ENCODE data around the gene TLX3.
"Not testable (repeated sequence)": the region's sequence is repeated elsewhere in the genome, so short reads cannot be mapped to it uniquely, and the experiment has no call there.

The TLX3 gene

DNA sequence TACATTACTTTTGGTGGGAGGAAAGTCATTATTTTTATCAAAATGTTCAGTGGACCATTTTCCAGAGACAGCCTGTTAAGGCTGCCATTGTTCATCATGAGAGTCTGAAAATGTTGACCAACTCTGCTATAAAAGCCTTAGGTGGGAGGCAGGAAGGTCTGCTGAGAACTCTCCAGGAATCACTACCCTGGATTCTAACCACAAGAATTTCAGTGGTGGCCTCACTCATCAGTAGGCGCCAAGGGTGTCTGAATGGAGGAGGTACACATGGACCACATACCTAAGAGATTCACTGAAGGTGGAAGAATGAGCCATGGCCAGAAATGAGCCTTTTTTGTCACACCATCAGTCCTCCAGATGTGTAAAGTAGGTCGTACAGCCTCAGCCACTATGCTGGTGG is 21.0 kb upstream of the TLX3 start:
- Mint-ChIP-seq H3K4me3 (no peak overlapping the region), H3K27me3 (peaks cover 18 to 22% of the 10 kb centered on the region in 2 donors), H3K9me3 (no peaks in the 10 kb centered on the region), H3K4me1 (no peaks in the 10 kb centered on the region), H3K36me3 (no peaks in the 10 kb centered on the region), H3K27ac (no peak overlapping the region)
- ATAC-seq (replicated peaks) (no peak), DNase-seq (no peak)

GRCh38 chr5:171291371-171291770 is 17.7 kb upstream of the TLX3 start:
- Mint-ChIP-seq H3K9me3 (no peaks in the 10 kb centered on the region), H3K36me3 (no peaks in the 10 kb centered on the region), H3K4me1 (no peaks in the 10 kb centered on the region), H3K27ac (no peak overlapping the region), H3K4me3 (no peak overlapping the region), H3K27me3 (peaks cover 16 to 22% of the 10 kb centered on the region in 2 donors)
- ATAC-seq (replicated peaks) = no peak
- no peak for DNase-seq

GRCh38 chr5:171295299-171295698 is 13.7 kb upstream of the TLX3 start:
- ATAC-seq (replicated peaks) (no peak), DNase-seq (no peak)
- Mint-ChIP-seq H3K9me3 (no peaks in the 10 kb centered on the region), H3K27ac (no peak overlapping the region), H3K36me3 (no peaks in the 10 kb centered on the region), H3K4me1 (no peaks in the 10 kb centered on the region), H3K4me3 (no peak overlapping the region), H3K27me3 (peaks cover 11 to 19% of the 10 kb centered on the region in 2 donors)

GRCh38 chr5:171295801-171296200 is 13.2 kb upstream of the TLX3 start:
- Mint-ChIP-seq H3K4me3 (no peak overlapping the region), H3K36me3 (no peaks in the 10 kb centered on the region), H3K27me3 (peaks cover 16 to 19% of the 10 kb centered on the region in 2 donors), H3K9me3 (no peaks in the 10 kb centered on the region), H3K4me1 (no peaks in the 10 kb centered on the region), H3K27ac (no peak overlapping the region)
- ATAC-seq (replicated peaks) (no peak), DNase-seq (no peak)

- ATAC-seq (replicated peaks); DNase-seq; H3K9me3 Mint-ChIP-seq; H3K4me1 Mint-ChIP-seq; H3K4me3 Mint-ChIP-seq; H3K27ac Mint-ChIP-seq; H3K36me3 Mint-ChIP-seq: not testable (repeated sequence)
- peaks cover 20 to 27% of the 10 kb centered on the region in 2 donors for H3K27me3 Mint-ChIP-seq
These were observed 11.1 kb upstream of the TLX3 start for GRCh38 chr5:171297941-171298340.

DNA sequence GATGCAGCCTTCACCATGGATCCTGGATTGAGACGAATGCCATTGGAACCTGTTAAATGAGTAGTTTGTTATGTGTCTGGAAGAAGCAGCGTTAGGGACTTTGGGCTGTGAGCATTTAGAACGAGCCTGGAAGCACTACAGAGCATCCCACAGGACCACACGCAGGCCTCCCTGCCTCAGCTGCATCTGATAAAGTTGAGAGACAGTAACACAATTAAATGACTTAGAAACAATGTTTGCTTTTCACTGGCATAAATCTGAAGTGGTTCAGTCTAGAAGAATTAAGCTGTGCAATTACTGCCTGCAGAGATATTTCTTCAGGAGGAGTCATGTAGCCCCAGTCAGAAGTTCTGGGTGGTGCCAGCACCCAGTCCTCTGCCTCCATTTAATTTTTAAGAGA is 9.8 kb upstream of the TLX3 start:
- Mint-ChIP-seq H3K36me3 (no peaks in the 10 kb centered on the region), H3K9me3 (no peaks in the 10 kb centered on the region), H3K27ac (no peak overlapping the region), H3K27me3 (peaks cover 18 to 30% of the 10 kb centered on the region in 2 donors), H3K4me1 (no peaks in the 10 kb centered on the region), H3K4me3 (no peak overlapping the region)
- ATAC-seq (replicated peaks) (no peak), DNase-seq (no peak)

- ATAC-seq (replicated peaks) (no peak), DNase-seq (no peak)
- no peaks in the 10 kb centered on the region for H3K4me1 Mint-ChIP-seq
- no peak overlapping the region for H3K27ac Mint-ChIP-seq
- no peaks in the 10 kb centered on the region for H3K36me3 Mint-ChIP-seq
- H3K9me3 Mint-ChIP-seq = no peaks in the 10 kb centered on the region
- H3K27me3 Mint-ChIP-seq = peaks cover 24 to 36% of the 10 kb centered on the region in 2 donors
- H3K4me3 Mint-ChIP-seq = no peak overlapping the region
These were observed 9.2 kb upstream of the TLX3 start for GRCh38 chr5:171299851-171300250.

DNA sequence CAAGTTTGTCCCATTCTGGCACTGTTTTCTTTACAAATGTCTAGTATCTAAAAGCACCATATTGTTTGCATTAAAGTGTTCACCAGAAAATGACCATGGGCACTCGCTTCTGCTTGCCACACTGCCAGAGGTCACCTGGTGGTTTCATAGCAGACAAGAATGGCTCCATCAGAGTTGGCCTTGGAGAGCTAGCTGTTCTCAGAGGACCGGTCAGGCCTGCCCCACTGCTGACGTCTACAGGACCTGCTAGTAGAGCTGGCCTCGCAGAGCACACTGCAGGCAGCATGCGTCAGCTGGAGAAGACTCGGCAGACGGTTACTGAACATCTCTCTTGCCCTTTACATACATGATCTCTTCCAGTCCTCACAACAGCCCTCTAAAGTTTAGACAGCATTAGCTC is 8.7 kb upstream of the TLX3 start:
- no peaks in the 10 kb centered on the region for H3K9me3 Mint-ChIP-seq
- ATAC-seq (replicated peaks) = no peak
- H3K27ac Mint-ChIP-seq = no peak overlapping the region
- H3K27me3 Mint-ChIP-seq = peaks cover 27 to 41% of the 10 kb centered on the region in 2 donors
- no peaks in the 10 kb centered on the region for H3K4me1 Mint-ChIP-seq
- DNase-seq = no peak
- H3K36me3 Mint-ChIP-seq = no peaks in the 10 kb centered on the region
- no peak overlapping the region for H3K4me3 Mint-ChIP-seq

DNA sequence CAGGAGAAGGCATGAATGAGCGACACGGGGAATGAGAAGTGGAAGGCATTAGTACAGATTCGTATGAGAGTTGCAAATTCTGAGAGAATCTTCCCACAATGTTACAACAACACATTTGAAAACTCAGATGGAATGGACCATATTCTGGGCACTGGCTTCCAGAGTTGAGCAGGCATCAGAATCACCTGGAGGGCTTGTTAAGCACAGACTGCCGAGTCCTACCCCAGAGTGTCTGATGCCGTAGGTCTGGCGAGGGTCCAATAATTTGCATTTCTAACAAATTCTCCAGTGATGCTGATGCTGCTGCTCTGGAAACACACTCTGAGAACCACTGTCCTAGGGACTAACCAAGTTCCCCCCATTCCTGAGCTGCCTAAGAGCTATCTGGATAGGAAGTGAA is 2.9 kb upstream of the TLX3 start:
- no peak for DNase-seq
- ATAC-seq (replicated peaks) = no peak
- Mint-ChIP-seq H3K4me3 (no peak overlapping the region), H3K36me3 (peaks cover 0 to 5% of the 10 kb centered on the region in 2 donors), H3K4me1 (peaks cover 9 to 17% of the 10 kb centered on the region in 2 donors), H3K9me3 (no peaks in the 10 kb centered on the region), H3K27ac (no peak overlapping the region), H3K27me3 (peaks cover 50 to 84% of the 10 kb centered on the region in 2 donors)

DNA sequence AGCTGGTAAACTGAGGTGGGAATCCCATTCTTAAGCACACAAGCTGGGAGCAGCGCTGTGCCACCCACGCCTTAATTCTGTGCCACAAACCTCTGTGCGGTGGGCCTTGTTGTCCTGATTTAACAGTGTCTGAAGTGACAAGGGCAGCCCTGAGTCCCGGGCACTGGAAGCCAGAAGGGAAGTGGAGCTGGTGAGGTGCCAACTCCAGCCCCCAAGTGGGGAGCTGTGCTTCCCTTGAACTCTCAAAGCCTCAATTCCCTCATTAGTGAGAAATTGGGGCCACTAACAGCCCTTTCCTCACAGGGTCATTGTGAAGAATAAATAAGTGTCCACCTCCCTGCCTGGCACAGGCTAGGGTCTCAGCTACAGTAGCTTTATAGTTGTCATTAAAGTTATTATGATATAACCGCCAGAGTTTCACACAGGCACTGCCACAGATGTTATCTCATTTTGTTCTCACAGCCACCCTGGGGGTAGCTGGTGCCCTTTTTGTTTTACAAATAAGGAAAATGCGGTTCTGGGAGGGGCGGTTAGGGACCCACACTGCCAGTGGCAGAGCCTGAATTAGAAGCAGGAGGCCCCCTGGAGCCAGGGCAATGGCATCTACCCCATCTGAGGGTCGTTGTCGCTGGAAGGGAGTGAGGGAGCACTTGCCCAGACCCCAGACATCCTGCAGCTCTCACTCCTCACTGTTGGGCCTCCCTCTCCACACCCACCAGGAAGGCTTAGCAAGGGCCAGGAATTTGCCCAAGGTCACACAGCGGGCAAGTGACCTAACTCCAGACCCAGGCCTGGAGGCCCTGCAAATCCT is 2.1 kb upstream of the TLX3 start:
- Mint-ChIP-seq H3K27me3 (peaks cover 47 to 80% of the 10 kb centered on the region in 2 donors), H3K9me3 (no peaks in the 10 kb centered on the region), H3K4me1 (peaks cover 9 to 17% of the 10 kb centered on the region in 2 donors), H3K27ac (peak overlapping the region; percentile 26), H3K36me3 (peaks cover 0 to 5% of the 10 kb centered on the region in 2 donors), H3K4me3 (no peak overlapping the region)
- no peak for DNase-seq
- ATAC-seq (replicated peaks) = no peak

DNA sequence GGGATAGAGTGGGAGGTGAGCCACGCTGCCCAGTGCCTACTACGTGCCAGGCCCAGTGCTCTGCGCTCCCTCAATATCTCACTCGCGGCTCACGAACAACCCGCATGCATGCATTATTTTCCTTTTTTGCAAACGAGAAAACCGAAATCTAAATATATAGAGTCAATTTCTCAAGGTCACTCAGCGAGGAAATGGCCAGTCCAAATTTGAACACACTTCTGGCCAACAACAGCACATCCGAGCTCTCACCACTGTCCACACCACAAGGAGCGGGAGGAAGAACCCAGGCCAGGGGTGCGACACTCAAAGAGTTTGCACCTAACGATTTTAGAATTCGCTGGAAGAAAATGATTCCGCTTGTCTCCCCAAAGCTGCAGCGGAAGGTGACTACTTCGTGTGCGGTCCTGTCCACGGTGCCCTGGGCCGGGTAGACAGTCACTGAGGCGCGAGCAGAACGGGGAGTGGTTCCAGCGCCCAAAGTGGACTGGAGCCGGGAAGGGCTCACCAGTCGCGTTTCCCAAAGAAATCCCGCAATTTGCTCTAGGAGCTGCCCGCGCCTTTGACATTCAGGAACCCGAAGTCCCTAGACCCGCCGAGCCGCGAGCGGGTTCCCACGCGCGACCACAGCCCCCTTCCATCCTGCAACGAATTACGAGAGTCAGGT is 1.1 kb upstream of the TLX3 start:
- H3K27me3 Mint-ChIP-seq = peaks cover 52 to 86% of the 10 kb centered on the region in 2 donors

DNA sequence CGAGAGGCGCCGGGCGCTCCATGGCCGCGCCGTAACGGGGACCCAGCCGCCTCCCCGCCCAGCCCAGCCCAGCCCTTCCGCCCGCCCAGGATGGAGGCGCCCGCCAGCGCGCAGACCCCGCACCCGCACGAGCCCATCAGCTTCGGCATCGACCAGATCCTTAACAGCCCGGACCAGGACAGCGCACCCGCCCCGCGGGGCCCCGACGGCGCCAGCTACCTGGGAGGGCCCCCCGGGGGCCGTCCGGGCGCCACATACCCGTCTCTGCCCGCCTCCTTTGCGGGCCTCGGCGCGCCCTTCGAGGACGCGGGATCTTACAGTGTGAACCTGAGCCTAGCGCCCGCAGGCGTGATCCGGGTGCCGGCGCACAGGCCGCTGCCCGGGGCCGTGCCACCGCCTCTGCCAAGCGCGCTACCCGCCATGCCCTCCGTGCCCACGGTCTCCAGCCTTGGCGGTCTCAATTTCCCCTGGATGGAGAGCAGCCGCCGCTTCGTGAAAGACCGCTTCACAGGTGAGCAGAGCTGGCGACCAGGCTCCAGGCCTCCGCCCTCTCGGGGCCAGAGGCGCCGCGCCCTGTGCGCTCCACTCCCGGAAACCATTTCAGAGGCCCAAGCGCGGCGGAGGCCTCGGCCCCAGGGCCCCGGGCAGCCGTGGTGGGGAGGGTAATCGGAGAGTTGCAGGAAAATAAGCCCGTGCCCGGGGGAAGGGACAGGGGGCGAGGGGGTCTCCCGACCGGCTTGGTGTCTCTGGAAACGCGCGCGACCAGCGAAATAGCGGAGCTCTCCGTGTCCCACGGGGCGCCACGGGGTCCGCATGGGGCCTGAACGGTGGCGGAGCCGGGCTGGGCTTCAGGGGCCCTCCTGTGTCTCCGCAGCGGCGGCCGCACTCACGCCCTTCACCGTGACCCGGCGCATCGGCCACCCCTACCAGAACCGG is 496 bp downstream of the TLX3 start:
- Mint-ChIP-seq H3K9me3 (no peaks in the 10 kb centered on the region), H3K27ac (peak overlapping the region; percentile 94), H3K27me3 (peaks cover 56 to 84% of the 10 kb centered on the region in 2 donors), H3K4me1 (peaks cover 21 to 37% of the 10 kb centered on the region in 2 donors), H3K4me3 (peak overlapping the region; percentile 44 to 55), H3K36me3 (peaks cover 4 to 13% of the 10 kb centered on the region in 2 donors)
- ATAC-seq (replicated peaks) (no peak), DNase-seq (no peak)

More for the DNA sequence above, 1.1 kb upstream of the TLX3 start:
- H3K36me3 Mint-ChIP-seq = peaks cover 2 to 7% of the 10 kb centered on the region in 2 donors
- no peaks in the 10 kb centered on the region for H3K9me3 Mint-ChIP-seq
- DNase-seq (no peak), ATAC-seq (replicated peaks) (no peak)
- H3K27ac Mint-ChIP-seq = peak overlapping the region; percentile 65
- H3K4me3 Mint-ChIP-seq = no peak overlapping the region
- H3K4me1 Mint-ChIP-seq = peaks cover 14 to 24% of the 10 kb centered on the region in 2 donors

DNA sequence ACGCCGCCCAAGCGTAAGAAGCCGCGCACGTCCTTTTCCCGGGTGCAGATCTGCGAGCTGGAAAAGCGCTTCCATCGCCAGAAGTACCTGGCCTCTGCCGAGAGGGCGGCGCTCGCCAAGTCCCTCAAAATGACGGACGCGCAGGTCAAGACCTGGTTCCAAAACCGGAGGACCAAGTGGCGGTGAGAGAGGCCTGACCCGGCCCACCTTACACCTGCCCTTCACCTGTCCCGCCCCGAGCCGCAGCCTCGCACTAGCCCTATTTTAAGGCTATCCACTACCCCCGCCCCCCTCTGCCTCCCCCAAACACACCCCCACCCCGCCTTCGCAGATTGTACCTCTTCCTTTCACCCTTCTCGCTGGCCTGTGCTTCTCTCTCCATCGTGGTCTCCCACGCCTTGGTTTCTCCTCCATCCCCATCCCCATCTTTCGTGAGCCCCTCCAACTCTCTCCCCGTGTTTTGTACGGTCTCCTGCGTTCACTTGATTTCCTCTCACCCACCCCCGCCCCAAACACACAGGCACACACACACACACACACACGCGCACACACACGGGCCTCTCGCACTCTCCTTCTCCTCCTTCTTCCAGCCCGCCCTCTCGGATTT is 1.3 kb downstream of the TLX3 start:
- Mint-ChIP-seq H3K9me3 (no peaks in the 10 kb centered on the region), H3K27me3 (peaks cover 55 to 84% of the 10 kb centered on the region in 2 donors), H3K4me1 (peaks cover 21 to 37% of the 10 kb centered on the region in 2 donors), H3K4me3 (peak overlapping the region; percentile 70 to 76), H3K36me3 (peaks cover 4 to 13% of the 10 kb centered on the region in 2 donors), H3K27ac (peak overlapping the region; percentile 94)
- DNase-seq (no peak), ATAC-seq (replicated peaks) (no peak)

Measured in stimulated activated naive B cell treated with anti-CD40 and anti-IgM and Interleukin-4, amounts not matched to agents 10 μg/mL and 1 μg/mL and 100 μg/mL, for 72 hours (primary cell).